Activated T-cell treated with anti-CD3 and anti-CD28 coated beads, Interleukin-2, amount 50 U/mL, for 72 hours (primary cell): Measurements from ENCODE around the gene MOB1B. TPM values are rescaled to one million over a fixed set of nuclear protein-coding genes. Genes with fewer than 3 reads are reported as not detected.
A peak's percentile ranks its signal among the peaks of the same experiment; 100 is the strongest.
"Not testable (repeated sequence)": the region's sequence is repeated elsewhere in the genome, so short reads cannot be mapped to it uniquely, and the experiment has no call there.

ENCODE experiments used
- ATAC-seq, 2 donors: fragments of 150-1000 bp; cut with Tn5 transposase; replicated peaks in 1 of 2; 2 replicates each; pipeline ENCODE4 v1.10.0; 2021; ENCODE audit warnings: moderate library complexity in 2 of 2, mild to moderate bottlenecking in 1 of 2
- DNase-seq, 2 donors: peaks; one replicate each; pipeline ENCODE4 v3.0.0; 2021 to 2022; ENCODE audit warnings: mixed read lengths in 1 of 2
- H3K27ac Mint-ChIP-seq: one replicate; pipeline ENCODE4 v1.8.0; 2022; ENCODE audit warnings: mild to moderate bottlenecking, moderate library complexity, mixed read lengths
- H3K27me3 Mint-ChIP-seq: one replicate; pipeline ENCODE4 v1.8.0; 2022; ENCODE audit warnings: low read depth, mixed read lengths
- H3K36me3 Mint-ChIP-seq, 2 donors: one replicate each; pipeline ENCODE4 v1.8.0; 2022; ENCODE audit warnings: mixed read lengths in 2 of 2, mild to moderate bottlenecking in 1 of 2; ENCODE audit not compliant: insufficient read depth in 2 of 2
- H3K4me1 Mint-ChIP-seq: one replicate; pipeline ENCODE4 v1.8.0; 2022; ENCODE audit warnings: low read depth, mixed read lengths
- H3K4me3 Mint-ChIP-seq, 2 donors: one replicate each; pipeline ENCODE4 v1.8.0; 2022; ENCODE audit warnings: mild to moderate bottlenecking in 2 of 2, mixed read lengths in 2 of 2, moderate library complexity in 2 of 2
- H3K9me3 Mint-ChIP-seq, 2 donors: one replicate each; pipeline ENCODE4 v1.8.0; 2022; ENCODE audit warnings: mixed read lengths in 2 of 2
- total RNA-seq, 2 donors: library from RNA; stranded (reverse); gene quantifications; one replicate each; pipeline ENCODE4 v1.2.3, GENCODE V29; 2022

MOB1B gene
- total RNA-seq, 2 donors from 2014 or later: 27.6 to 34.3 TPM

- peaks cover 0 to 2% of the 10 kb centered on the region in 2 donors for H3K9me3 Mint-ChIP-seq
- H3K27ac Mint-ChIP-seq: peak overlapping the region; percentile 54
- no peak overlapping the region for H3K4me3 Mint-ChIP-seq
- H3K27me3 Mint-ChIP-seq: no peaks in the 10 kb centered on the region
- no peak for DNase-seq
- peaks cover 5 to 17% of the 10 kb centered on the region in 2 donors for H3K36me3 Mint-ChIP-seq
- ATAC-seq: no peak
- peaks cover 61% of the 10 kb centered on the region for H3K4me1 Mint-ChIP-seq
Measured at GRCh38 chr4:71008196-71008595, 106.0 kb downstream of the MOB1B start.

- no peak for DNase-seq
- ATAC-seq: no peak
- Mint-ChIP-seq H3K27me3 (no peaks in the 10 kb centered on the region), H3K4me1 (peaks cover 52% of the 10 kb centered on the region), H3K36me3 (peaks cover 5 to 17% of the 10 kb centered on the region in 2 donors), H3K9me3 (peaks cover 0 to 3% of the 10 kb centered on the region in 2 donors), H3K27ac (peak overlapping the region; percentile 68), H3K4me3 (no peak overlapping the region)
Measured at GRCh38 chr4:71009086-71009485, 106.9 kb downstream of the MOB1B start.

GRCh38 chr4:71009890-71010588 is 107.9 kb downstream of the MOB1B start:
- H3K4me1 Mint-ChIP-seq: peaks cover 42% of the 10 kb centered on the region
- H3K27ac Mint-ChIP-seq: peak overlapping the region; percentile 76
- no peaks in the 10 kb centered on the region for H3K27me3 Mint-ChIP-seq
- H3K9me3 Mint-ChIP-seq: peaks cover 3 to 5% of the 10 kb centered on the region in 2 donors
- peak overlapping the region; percentile 31 to 70 for H3K4me3 Mint-ChIP-seq
- peaks cover 9 to 21% of the 10 kb centered on the region in 2 donors for H3K36me3 Mint-ChIP-seq
- DNase-seq (peak in 1 of 2 donors; percentile 15), ATAC-seq (peak; percentile 43 to 70)

GRCh38 chr4:71011451-71011850 is 109.3 kb downstream of the MOB1B start:
- Mint-ChIP-seq H3K4me1 (peaks cover 35% of the 10 kb centered on the region), H3K27ac (no peak overlapping the region), H3K36me3 (peaks cover 13 to 26% of the 10 kb centered on the region in 2 donors), H3K27me3 (no peaks in the 10 kb centered on the region), H3K9me3 (peaks cover 8% of the 10 kb centered on the region in 2 donors), H3K4me3 (no peak overlapping the region)
- no peak for DNase-seq
- no peak for ATAC-seq

GRCh38 chr4:71017391-71017790 is 115.2 kb downstream of the MOB1B start:
- peaks cover 13 to 23% of the 10 kb centered on the region in 2 donors for H3K36me3 Mint-ChIP-seq
- not testable (repeated sequence) for H3K27me3 Mint-ChIP-seq, H3K4me1 Mint-ChIP-seq, H3K27ac Mint-ChIP-seq, H3K9me3 Mint-ChIP-seq, ATAC-seq, DNase-seq, H3K4me3 Mint-ChIP-seq

- ATAC-seq (no peak), DNase-seq (no peak)
- H3K9me3 Mint-ChIP-seq: peaks cover 3 to 5% of the 10 kb centered on the region in 2 donors
- no peaks in the 10 kb centered on the region for H3K4me1 Mint-ChIP-seq
- no peak overlapping the region for H3K4me3 Mint-ChIP-seq
- H3K36me3 Mint-ChIP-seq: peaks cover 5 to 11% of the 10 kb centered on the region in 2 donors
- H3K27ac Mint-ChIP-seq: peak overlapping the region; percentile 33
- H3K27me3 Mint-ChIP-seq: no peaks in the 10 kb centered on the region
Measured at GRCh38 chr4:71020611-71021010, 118.4 kb downstream of the MOB1B start.

GRCh38 chr4:71025654-71026053 is 123.5 kb downstream of the MOB1B start:
- Mint-ChIP-seq H3K27ac (peak overlapping the region; percentile 60), H3K27me3 (no peaks in the 10 kb centered on the region), H3K4me3 (no peak overlapping the region), H3K36me3 (peaks cover 6 to 24% of the 10 kb centered on the region in 2 donors), H3K9me3 (no peaks in the 10 kb centered on the region), H3K4me1 (no peaks in the 10 kb centered on the region)
- DNase-seq (no peak), ATAC-seq (no peak)

- Mint-ChIP-seq H3K4me3 (no peak overlapping the region), H3K4me1 (no peaks in the 10 kb centered on the region), H3K27me3 (no peaks in the 10 kb centered on the region), H3K27ac (no peak overlapping the region), H3K36me3 (peaks cover 6 to 27% of the 10 kb centered on the region in 2 donors), H3K9me3 (no peaks in the 10 kb centered on the region)
- DNase-seq: no peak
- no peak for ATAC-seq
Measured at GRCh38 chr4:71026086-71026485, 123.9 kb downstream of the MOB1B start.

- no peak overlapping the region for H3K4me3 Mint-ChIP-seq
- no peak overlapping the region for H3K27ac Mint-ChIP-seq
- H3K9me3 Mint-ChIP-seq: no peaks in the 10 kb centered on the region
- ATAC-seq: no peak
- DNase-seq: no peak
- H3K27me3 Mint-ChIP-seq: no peaks in the 10 kb centered on the region
- no peaks in the 10 kb centered on the region for H3K4me1 Mint-ChIP-seq
- H3K36me3 Mint-ChIP-seq: peaks cover 11 to 24% of the 10 kb centered on the region in 2 donors
Measured at GRCh38 chr4:71027611-71028010, 125.4 kb downstream of the MOB1B start.

- no peak overlapping the region for H3K4me3 Mint-ChIP-seq
- H3K27me3 Mint-ChIP-seq: no peaks in the 10 kb centered on the region
- ATAC-seq (no peak), DNase-seq (no peak)
- peaks cover 10 to 21% of the 10 kb centered on the region in 2 donors for H3K36me3 Mint-ChIP-seq
- no peaks in the 10 kb centered on the region for H3K9me3 Mint-ChIP-seq
- H3K27ac Mint-ChIP-seq: no peak overlapping the region
- no peaks in the 10 kb centered on the region for H3K4me1 Mint-ChIP-seq
Measured at GRCh38 chr4:71029504-71029903, 127.3 kb downstream of the MOB1B start.

- ATAC-seq, H3K4me3 Mint-ChIP-seq, H3K4me1 Mint-ChIP-seq, H3K27ac Mint-ChIP-seq, DNase-seq, H3K27me3 Mint-ChIP-seq, H3K9me3 Mint-ChIP-seq: not testable (repeated sequence)
- peaks cover 8 to 15% of the 10 kb centered on the region in 2 donors for H3K36me3 Mint-ChIP-seq
Measured at GRCh38 chr4:71032106-71032505, 129.9 kb downstream of the MOB1B start.
